ENCODE measurements around the gene SASH1.

SASH1 gene

DNA sequence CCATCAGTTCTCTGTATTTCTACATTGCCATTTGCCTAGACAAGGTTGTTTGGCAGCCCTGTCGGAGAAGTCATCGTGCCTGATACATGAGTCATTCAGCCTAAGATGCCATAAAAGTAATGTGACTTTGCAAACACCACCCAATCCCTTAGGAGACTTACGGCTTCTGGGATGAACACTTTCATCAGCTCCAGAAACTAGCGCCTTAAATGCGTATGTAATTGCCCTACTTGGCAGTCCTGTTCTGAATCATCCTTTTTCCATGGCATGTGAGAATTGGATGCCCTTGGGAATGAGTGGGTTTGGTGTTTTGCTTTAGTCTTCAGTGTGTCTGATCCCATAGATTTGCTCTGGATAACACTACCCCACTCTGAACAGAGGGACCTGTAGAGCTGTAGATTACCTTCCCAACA lies 158.5 kb downstream of the SASH1 start:
- TF ChIP-seq EZH2 (IDR thresholded peaks at IDR 0.05; ENCODE audit: borderline replicate concordance, low read depth, low read length, severe bottlenecking), result no peak
- TF ChIP-seq, protein P1, sequence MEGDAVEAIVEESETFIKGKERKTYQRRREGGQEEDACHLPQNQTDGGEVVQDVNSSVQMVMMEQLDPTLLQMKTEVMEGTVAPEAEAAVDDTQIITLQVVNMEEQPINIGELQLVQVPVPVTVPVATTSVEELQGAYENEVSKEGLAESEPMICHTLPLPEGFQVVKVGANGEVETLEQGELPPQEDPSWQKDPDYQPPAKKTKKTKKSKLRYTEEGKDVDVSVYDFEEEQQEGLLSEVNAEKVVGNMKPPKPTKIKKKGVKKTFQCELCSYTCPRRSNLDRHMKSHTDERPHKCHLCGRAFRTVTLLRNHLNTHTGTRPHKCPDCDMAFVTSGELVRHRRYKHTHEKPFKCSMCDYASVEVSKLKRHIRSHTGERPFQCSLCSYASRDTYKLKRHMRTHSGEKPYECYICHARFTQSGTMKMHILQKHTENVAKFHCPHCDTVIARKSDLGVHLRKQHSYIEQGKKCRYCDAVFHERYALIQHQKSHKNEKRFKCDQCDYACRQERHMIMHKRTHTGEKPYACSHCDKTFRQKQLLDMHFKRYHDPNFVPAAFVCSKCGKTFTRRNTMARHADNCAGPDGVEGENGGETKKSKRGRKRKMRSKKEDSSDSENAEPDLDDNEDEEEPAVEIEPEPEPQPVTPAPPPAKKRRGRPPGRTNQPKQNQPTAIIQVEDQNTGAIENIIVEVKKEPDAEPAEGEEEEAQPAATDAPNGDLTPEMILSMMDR (IDR thresholded peaks at IDR 0.05; ENCODE audit: borderline replicate concordance, extremely low read depth, low read length, poor library complexity, severe bottlenecking), result no peak
- no peaks in the 10 kb centered on the region for H3K36me3 ChIP-seq (ENCODE audit: insufficient read depth, low read length)
- H4K20me1 ChIP-seq (ENCODE audit: insufficient read depth, low read length), result no peaks in the 10 kb centered on the region
- DNase-seq (no peak), ATAC-seq (ENCODE audit: insufficient read depth, low read depth) (no peak)
- H3K4me2 ChIP-seq (ENCODE audit: insufficient read depth, low read length), result no peak overlapping the region
- no peaks in the 10 kb centered on the region for H3K27me3 ChIP-seq (ENCODE audit: insufficient read depth, low read length, poor library complexity)
- H3K9ac ChIP-seq (ENCODE audit: low read depth, low read length), result no peak overlapping the region
- H3K79me2 ChIP-seq (ENCODE audit: insufficient read depth, low read length), result no peaks in the 10 kb centered on the region
- H3K4me1 ChIP-seq (ENCODE audit: insufficient read depth, low read length), result no peaks in the 10 kb centered on the region
- H3K4me3 ChIP-seq (ENCODE audit: low read depth in 1 of 2, low read length in 2 of 2), result no peak overlapping the region
- no peaks in the 10 kb centered on the region for H3K9me3 ChIP-seq (ENCODE audit: insufficient read depth, low read length, severe bottlenecking)
- H2AFZ ChIP-seq (ENCODE audit: low read depth, low read length), result no peak overlapping the region
- no peak overlapping the region for H3K27ac ChIP-seq (ENCODE audit: low read length)

DNA sequence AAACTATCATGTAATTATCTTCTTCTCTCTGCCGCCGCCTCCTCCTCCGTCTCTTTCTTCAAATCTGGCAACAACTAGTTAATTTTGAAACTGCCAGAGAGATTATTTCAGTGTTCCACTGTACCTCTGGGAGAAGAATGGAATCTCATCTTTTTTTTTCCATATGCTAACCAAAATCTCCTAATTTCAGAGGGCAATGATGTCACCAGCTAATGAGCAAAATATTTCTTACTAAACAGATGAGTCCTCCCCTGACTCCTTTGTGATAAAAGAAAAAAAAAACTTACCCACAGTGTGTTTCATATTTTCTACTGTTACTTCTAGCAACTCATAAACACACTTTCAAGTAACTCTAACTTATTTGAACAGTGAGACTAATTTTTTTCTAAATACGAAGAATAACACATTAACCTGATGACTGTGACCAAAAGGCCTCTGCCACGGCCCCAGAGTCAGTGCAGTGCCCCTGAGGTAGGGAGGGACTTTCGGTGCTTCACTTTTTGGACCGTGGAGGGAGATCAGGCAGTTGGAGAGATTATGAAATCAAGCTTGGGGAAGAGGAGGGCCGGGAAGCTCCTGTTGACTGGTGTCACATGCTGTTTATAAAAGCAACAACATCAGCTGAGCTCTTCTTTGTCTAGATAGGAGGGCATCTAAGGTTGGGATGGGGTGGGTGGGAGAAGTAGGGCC lies 159.6 kb downstream of the SASH1 start:
- H3K4me2 ChIP-seq (ENCODE audit: insufficient read depth, low read length), result no peak overlapping the region
- H3K27ac ChIP-seq (ENCODE audit: low read length), result no peak overlapping the region

DNA sequence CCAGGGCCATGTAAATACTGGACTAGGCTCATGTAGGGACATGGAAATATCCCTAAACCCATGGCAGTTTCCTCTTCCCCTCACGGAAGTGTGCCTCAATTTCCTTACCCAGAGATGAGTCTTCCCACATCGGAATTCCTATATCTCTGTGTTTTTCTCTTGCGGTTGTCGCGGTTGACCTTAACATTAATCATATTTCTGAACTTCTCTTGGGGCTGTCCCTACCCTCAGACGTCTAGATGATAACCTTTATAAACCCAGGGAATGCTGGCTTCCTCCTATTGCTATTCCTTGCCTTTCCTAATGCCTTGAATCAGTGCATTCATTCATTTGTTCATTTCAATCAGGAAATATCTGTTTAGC lies 160.1 kb downstream of the SASH1 start:
- Histone ChIP-seq H3K36me3 (ENCODE audit: insufficient read depth, low read length) (no peaks in the 10 kb centered on the region), H3K9ac (ENCODE audit: low read depth, low read length) (no peak overlapping the region), H3K27ac (ENCODE audit: low read length) (no peak overlapping the region), H3K9me3 (ENCODE audit: insufficient read depth, low read length, severe bottlenecking) (no peaks in the 10 kb centered on the region), H2AFZ (ENCODE audit: low read depth, low read length) (no peak overlapping the region), H4K20me1 (ENCODE audit: insufficient read depth, low read length) (no peaks in the 10 kb centered on the region), H3K4me3 (ENCODE audit: low read depth in 1 of 2, low read length in 2 of 2) (no peak overlapping the region), H3K4me1 (ENCODE audit: insufficient read depth, low read length) (no peaks in the 10 kb centered on the region), H3K79me2 (ENCODE audit: insufficient read depth, low read length) (no peaks in the 10 kb centered on the region), H3K4me2 (ENCODE audit: insufficient read depth, low read length) (no peak overlapping the region), H3K27me3 (ENCODE audit: insufficient read depth, low read length, poor library complexity) (peaks cover 4% of the 10 kb centered on the region)
- TF ChIP-seq, protein P1 (IDR thresholded peaks at IDR 0.05; ENCODE audit: borderline replicate concordance, extremely low read depth, low read length, poor library complexity, severe bottlenecking), result no peak
- TF ChIP-seq EZH2 (IDR thresholded peaks at IDR 0.05; ENCODE audit: borderline replicate concordance, low read depth, low read length, severe bottlenecking), result no peak
- DNase-seq (no peak), ATAC-seq (ENCODE audit: insufficient read depth, low read depth) (no peak)

More for the DNA sequence above, 159.6 kb downstream of the SASH1 start:
- H2AFZ ChIP-seq (ENCODE audit: low read depth, low read length), result no peak overlapping the region
- H4K20me1 ChIP-seq (ENCODE audit: insufficient read depth, low read length), result no peaks in the 10 kb centered on the region
- no peak for TF ChIP-seq EZH2 (IDR thresholded peaks at IDR 0.05; ENCODE audit: borderline replicate concordance, low read depth, low read length, severe bottlenecking)
- TF ChIP-seq, protein P1 (IDR thresholded peaks at IDR 0.05; ENCODE audit: borderline replicate concordance, extremely low read depth, low read length, poor library complexity, severe bottlenecking), result no peak
- H3K9me3 ChIP-seq (ENCODE audit: insufficient read depth, low read length, severe bottlenecking), result no peaks in the 10 kb centered on the region
- H3K79me2 ChIP-seq (ENCODE audit: insufficient read depth, low read length), result no peaks in the 10 kb centered on the region
- H3K4me3 ChIP-seq (ENCODE audit: low read depth in 1 of 2, low read length in 2 of 2), result no peak overlapping the region
- DNase-seq (no peak), ATAC-seq (ENCODE audit: insufficient read depth, low read depth) (no peak)
- H3K36me3 ChIP-seq (ENCODE audit: insufficient read depth, low read length), result no peaks in the 10 kb centered on the region
- no peaks in the 10 kb centered on the region for H3K4me1 ChIP-seq (ENCODE audit: insufficient read depth, low read length)
- H3K27me3 ChIP-seq (ENCODE audit: insufficient read depth, low read length, poor library complexity), result peaks cover 3% of the 10 kb centered on the region
- no peak overlapping the region for H3K9ac ChIP-seq (ENCODE audit: low read depth, low read length)
